ENCODE measurements around the gene SH3BGRL3.
A peak's percentile ranks its signal among the peaks of the same experiment; 100 is the strongest.
"Not testable (repeated sequence)": the region's sequence is repeated elsewhere in the genome, so short reads cannot be mapped to it uniquely, and the experiment has no call there.

The SH3BGRL3 gene

DNA sequence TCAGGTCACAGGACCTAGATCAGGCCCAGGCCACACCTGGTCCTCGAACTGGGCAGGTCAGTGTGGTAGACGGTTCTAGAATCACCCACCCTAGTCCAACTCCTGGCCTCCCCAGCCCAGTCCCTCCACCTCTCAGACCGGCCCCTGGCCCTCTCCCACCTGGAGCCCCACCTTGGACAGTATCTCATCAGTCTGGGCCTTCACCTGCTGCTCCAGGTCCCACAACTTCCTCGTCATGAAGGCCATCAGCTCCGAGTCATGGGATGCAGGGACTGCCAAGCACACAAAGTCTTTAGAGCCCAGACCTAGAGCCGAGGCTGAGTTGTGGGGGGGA lies 17.9 kb downstream of the SH3BGRL3 start:
- TF ChIP-seq, protein P1, sequence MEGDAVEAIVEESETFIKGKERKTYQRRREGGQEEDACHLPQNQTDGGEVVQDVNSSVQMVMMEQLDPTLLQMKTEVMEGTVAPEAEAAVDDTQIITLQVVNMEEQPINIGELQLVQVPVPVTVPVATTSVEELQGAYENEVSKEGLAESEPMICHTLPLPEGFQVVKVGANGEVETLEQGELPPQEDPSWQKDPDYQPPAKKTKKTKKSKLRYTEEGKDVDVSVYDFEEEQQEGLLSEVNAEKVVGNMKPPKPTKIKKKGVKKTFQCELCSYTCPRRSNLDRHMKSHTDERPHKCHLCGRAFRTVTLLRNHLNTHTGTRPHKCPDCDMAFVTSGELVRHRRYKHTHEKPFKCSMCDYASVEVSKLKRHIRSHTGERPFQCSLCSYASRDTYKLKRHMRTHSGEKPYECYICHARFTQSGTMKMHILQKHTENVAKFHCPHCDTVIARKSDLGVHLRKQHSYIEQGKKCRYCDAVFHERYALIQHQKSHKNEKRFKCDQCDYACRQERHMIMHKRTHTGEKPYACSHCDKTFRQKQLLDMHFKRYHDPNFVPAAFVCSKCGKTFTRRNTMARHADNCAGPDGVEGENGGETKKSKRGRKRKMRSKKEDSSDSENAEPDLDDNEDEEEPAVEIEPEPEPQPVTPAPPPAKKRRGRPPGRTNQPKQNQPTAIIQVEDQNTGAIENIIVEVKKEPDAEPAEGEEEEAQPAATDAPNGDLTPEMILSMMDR (conservative IDR thresholded peaks at IDR 0.05; ENCODE audit: low read depth, low read length), result no peak
- no peak overlapping the region for H3K4me3 ChIP-seq (ENCODE audit: low read depth, low read length)
- no peak for DNase-seq (ENCODE audit: low read depth)

- no peak overlapping the region for H3K4me3 ChIP-seq (ENCODE audit: low read depth, low read length)
- no peak for DNase-seq (ENCODE audit: low read depth)
- TF ChIP-seq, protein P1 (conservative IDR thresholded peaks at IDR 0.05; ENCODE audit: low read depth, low read length), result no peak
These were observed 20.8 kb downstream of the SH3BGRL3 start for GRCh38 chr1:26300578-26301275.

GRCh38 chr1:26302733-26303405 lies 23.0 kb downstream of the SH3BGRL3 start:
- peak; percentile 63 for DNase-seq (ENCODE audit: low read depth)
- TF ChIP-seq, protein P1 (conservative IDR thresholded peaks at IDR 0.05; ENCODE audit: low read depth, low read length), result no peak
- H3K4me3 ChIP-seq (ENCODE audit: low read depth, low read length), result no peak overlapping the region

- DNase-seq (ENCODE audit: low read depth), result no peak
- H3K4me3 ChIP-seq (ENCODE audit: low read depth, low read length), result peak overlapping the region; percentile 95
- TF ChIP-seq, protein P1 (conservative IDR thresholded peaks at IDR 0.05; ENCODE audit: low read depth, low read length), result no peak
These were observed 25.9 kb downstream of the SH3BGRL3 start for GRCh38 chr1:26305667-26306289.

DNA sequence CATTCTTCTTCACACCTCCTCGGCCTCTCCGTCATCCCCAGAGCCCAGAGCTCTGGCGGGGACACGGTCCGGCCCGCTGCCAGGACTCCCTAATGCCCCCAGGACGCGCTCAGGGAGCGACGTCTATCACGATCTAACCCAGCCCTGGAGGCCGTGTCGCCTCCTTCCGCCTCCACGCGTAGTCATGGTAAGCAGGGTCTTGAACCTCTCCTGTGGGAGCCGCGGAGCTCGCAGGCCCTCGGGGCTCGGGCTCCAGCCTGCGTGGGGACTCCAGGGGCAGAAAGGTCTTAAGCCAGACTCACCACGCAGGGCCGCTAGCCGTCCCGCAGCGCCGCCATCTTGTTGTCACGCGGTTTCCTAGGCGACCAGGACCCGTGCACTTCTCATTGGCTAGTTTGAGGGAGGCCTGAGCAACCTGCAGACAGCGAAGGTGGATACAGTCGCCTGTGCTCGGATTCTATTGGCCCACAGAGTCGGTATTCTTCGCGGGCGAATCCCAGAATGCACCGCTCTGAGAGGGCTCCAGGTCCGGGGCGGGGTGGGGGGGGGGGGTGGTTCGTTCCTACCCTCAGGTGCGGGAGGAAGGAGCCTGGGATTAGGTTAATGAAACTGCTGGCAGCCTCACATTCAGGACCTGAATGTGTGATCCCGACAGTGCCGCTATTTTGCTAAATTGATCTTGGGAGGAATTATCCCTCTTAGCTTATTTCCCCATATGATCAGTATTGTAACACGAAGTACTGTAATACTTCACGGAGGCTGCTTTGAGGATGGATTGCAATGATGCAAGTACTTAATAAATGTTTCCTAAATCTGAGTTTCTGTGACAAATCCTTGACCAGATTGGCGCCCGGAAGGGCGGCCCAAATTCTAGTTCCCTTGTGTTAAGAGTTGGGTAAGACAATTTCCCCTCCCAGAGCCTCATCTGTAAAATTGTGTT lies 26.7 kb downstream of the SH3BGRL3 start, which contains the start of gene UBXN11:
Gene UBXN11, minus strand, starts transcription at position 347 of the 940 bp plus-strand sequence. CDS start 3,753 bp downstream, outside the sequence.
- TF ChIP-seq, protein P1 (conservative IDR thresholded peaks at IDR 0.05; ENCODE audit: low read depth, low read length), result no peak
- peak; percentile 97 for DNase-seq (ENCODE audit: low read depth)
- H3K4me3 ChIP-seq (ENCODE audit: low read depth, low read length), result peak within 1 kb of the TSS; percentile 95

DNA sequence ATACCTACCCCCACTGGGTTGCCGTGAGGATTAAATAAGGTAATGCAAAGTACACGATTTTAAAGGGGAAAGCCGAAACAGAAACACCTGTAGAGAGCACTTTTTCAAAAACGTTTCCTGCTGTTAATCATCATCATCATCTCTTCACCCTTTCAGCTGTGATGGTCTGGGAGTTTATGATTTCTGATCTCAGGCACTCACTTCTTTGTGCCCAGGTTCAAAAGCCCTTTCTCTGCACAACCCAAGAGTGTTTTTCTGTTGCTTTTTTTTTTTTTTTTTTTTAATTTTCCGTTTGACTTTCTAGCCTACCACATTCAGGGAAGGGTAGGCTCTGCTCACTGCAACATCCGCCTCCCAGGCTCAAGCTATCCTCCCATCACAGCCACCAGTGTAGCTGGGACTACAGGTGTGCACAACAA lies 27.5 kb downstream of the SH3BGRL3 start:
- no peak for DNase-seq (ENCODE audit: low read depth)
- TF ChIP-seq, protein P1 (conservative IDR thresholded peaks at IDR 0.05; ENCODE audit: low read depth, low read length), result no peak
- no peak overlapping the region for H3K4me3 ChIP-seq (ENCODE audit: low read depth, low read length)

DNA sequence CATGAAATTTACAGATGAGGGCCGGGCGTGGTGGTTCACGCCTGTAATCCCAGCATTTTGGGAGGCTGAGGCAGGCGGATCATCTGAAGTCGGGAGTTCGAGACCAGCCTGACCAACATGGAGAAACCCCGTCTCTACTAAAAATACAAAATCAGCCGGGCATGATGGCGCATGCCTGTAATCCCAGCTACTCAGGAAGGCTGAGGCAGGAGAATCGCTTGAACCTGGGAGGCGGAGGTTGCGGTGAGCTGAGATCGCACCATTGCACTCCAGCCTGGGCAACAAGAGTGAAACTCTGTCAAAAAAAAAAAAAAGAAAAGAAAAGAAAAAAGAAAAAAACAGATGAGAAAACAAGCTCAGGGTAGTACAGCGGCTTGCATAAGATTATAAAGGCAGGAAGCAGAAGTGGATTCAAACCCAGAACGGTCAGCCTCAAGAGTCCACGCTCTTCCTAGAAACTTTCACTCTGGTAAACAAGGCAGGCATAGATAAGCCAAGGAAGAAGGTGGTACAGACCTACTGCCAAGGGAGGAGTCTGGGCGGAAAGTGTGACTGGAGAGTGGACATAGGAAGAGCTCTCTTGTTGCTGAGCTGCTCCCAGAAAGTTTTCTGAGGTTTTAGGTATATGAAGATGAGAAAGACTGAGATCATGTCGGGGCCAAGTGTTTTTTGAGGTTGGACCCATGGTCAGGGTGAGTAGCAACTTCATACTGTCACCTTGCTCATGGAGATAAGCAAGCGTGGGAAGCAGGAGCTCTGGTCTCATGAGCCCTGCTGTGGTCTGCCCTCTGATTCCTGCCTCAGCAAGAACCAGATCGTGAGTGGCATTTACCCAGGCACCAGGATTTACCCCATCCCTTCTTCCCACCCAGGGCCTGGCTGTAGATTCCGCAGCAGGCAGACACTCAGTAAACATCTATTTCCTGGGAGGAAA lies 28.3 kb downstream of the SH3BGRL3 start:
- DNase-seq (ENCODE audit: low read depth); H3K4me3 ChIP-seq (ENCODE audit: low read depth, low read length): not testable (repeated sequence)
